GM18505 (cell line): ENCODE data around the gene DNAH11.

Source experiments
- ATAC-seq: cut with Tn5 transposase; IDR thresholded peaks from one replicate; pipeline ENCODE4 v1.9.1; 2021; ENCODE audit not compliant: unreplicated experiment
- POLR2A ChIP-seq: IDR thresholded peaks from 4 replicates; pipeline ENCODE4 v1.6.1; 2011; ENCODE audit warnings: borderline replicate concordance; ENCODE audit not compliant: insufficient read depth, insufficient read length; ENCODE audit errors: extremely low read depth

Gene DNAH11

GRCh38 chr7:21767300-21767900 is 224.6 kb downstream of the DNAH11 start:
- peak; percentile 74 for ATAC-seq
- no peak for TF ChIP-seq POLR2A

GRCh38 chr7:21768279-21768678 is 225.4 kb downstream of the DNAH11 start:
- no peak for ATAC-seq
- no peak for TF ChIP-seq POLR2A

- ATAC-seq, result no peak
- TF ChIP-seq POLR2A, result no peak
Measured at GRCh38 chr7:21771266-21771665, 228.4 kb downstream of the DNAH11 start.

GRCh38 chr7:21771906-21772610 is 229.2 kb downstream of the DNAH11 start:
- TF ChIP-seq POLR2A, result no peak
- no peak for ATAC-seq

GRCh38 chr7:21773326-21773725 is 230.5 kb downstream of the DNAH11 start:
- TF ChIP-seq POLR2A, result no peak
- no peak for ATAC-seq

- no peak for TF ChIP-seq POLR2A
- ATAC-seq, result no peak
Measured at GRCh38 chr7:21777921-21778320, 235.1 kb downstream of the DNAH11 start.

GRCh38 chr7:21778953-21779352 is 236.1 kb downstream of the DNAH11 start:
- TF ChIP-seq POLR2A, result no peak
- no peak for ATAC-seq

GRCh38 chr7:21782996-21783395 is 240.2 kb downstream of the DNAH11 start:
- no peak for ATAC-seq
- TF ChIP-seq POLR2A, result no peak

GRCh38 chr7:21784989-21785388 is 242.2 kb downstream of the DNAH11 start:
- no peak for TF ChIP-seq POLR2A

GRCh38 chr7:21805791-21806190 is 263.0 kb downstream of the DNAH11 start:
- ATAC-seq, result no peak
- no peak for TF ChIP-seq POLR2A

More at GRCh38 chr7:21784989-21785388, 242.2 kb downstream of the DNAH11 start:
- no peak for ATAC-seq

GRCh38 chr7:21806388-21806787 is 263.5 kb downstream of the DNAH11 start:
- TF ChIP-seq POLR2A, result no peak
- ATAC-seq, result no peak

GRCh38 chr7:21819048-21819447 is 276.2 kb downstream of the DNAH11 start:
- no peak for TF ChIP-seq POLR2A
- no peak for ATAC-seq

- TF ChIP-seq POLR2A, result no peak
- no peak for ATAC-seq
Measured at GRCh38 chr7:21828841-21829240, 286.0 kb downstream of the DNAH11 start.

GRCh38 chr7:21829731-21830130 is 286.9 kb downstream of the DNAH11 start:
- TF ChIP-seq POLR2A, result no peak
- no peak for ATAC-seq

GRCh38 chr7:21844742-21845141 is 301.9 kb downstream of the DNAH11 start:
- no peak for TF ChIP-seq POLR2A
- no peak for ATAC-seq

- ATAC-seq, result no peak
- TF ChIP-seq POLR2A, result no peak
Measured at GRCh38 chr7:21850531-21851285, 307.9 kb downstream of the DNAH11 start.
